Measurements from ENCODE around the gene HCRT. TPM values are rescaled to one million over a fixed set of nuclear protein-coding genes. Genes with fewer than 3 reads are reported as not detected.
"Not testable (repeated sequence)": the region's sequence is repeated elsewhere in the genome, so short reads cannot be mapped to it uniquely, and the experiment has no call there.

Gene HCRT
- total and polyA plus RNA-seq, 7 donors: not detected

- peaks cover 3 to 82% of the 10 kb centered on the region in 2 donors for H3K36me3 ChIP-seq (ENCODE audit: insufficient read depth in 1 of 2, low read depth in 1 of 2)
- no peaks in the 10 kb centered on the region for H3K27me3 ChIP-seq (ENCODE audit: insufficient read depth in 3 of 3, low read length in 2 of 3)
- intact Hi-C loops (cut with DNase I): loop anchor here in 1 of 2 donors (10.0 kb wide), 1 partner anchor 191 kb away; no protein-coding TSS in a partner anchor
- ATAC-seq (no peak), DNase-seq (no peak)
- H3K27ac ChIP-seq: no peak overlapping the region
- no peak overlapping the region for H3K4me3 ChIP-seq
- 77 to 83% (median 81%) methylated on average over 2 of the region's 2 CpGs for WGBS, 3 donors
- peaks cover 19% of the 10 kb centered on the region for H3K4me1 ChIP-seq
- no peak for TF ChIP-seq CTCF (IDR thresholded peaks at IDR 0.05)
- no peaks in the 10 kb centered on the region for H3K9me3 ChIP-seq
These were observed 28.9 kb upstream of the HCRT start for GRCh38 chr17:42214156-42214555.

GRCh38 chr17:42212382-42212781, 27.1 kb upstream of the HCRT start:
- Histone ChIP-seq H3K9me3 (no peaks in the 10 kb centered on the region), H3K4me3 (peak overlapping the region; percentile 17), H3K36me3 (ENCODE audit: insufficient read depth in 1 of 2, low read depth in 1 of 2) (peaks cover 3 to 83% of the 10 kb centered on the region in 2 donors), H3K27ac (peak overlapping the region; percentile 78), H3K4me1 (peaks cover 19% of the 10 kb centered on the region), H3K27me3 (ENCODE audit: insufficient read depth in 3 of 3, low read length in 2 of 3) (no peaks in the 10 kb centered on the region)
- ATAC-seq (peak; percentile 11 to 31 (median 16)), DNase-seq (no peak)
- no peak for TF ChIP-seq CTCF (IDR thresholded peaks at IDR 0.05)
- intact Hi-C loops (cut with DNase I): loop anchor here in 1 of 2 donors (10.0 kb wide), 1 partner anchor 192 kb away; no protein-coding TSS in a partner anchor
- 26 to 36% (median 28%) methylated on average over 7 of the region's 7 CpGs for WGBS, 3 donors

- Histone ChIP-seq H3K4me3 (peak overlapping the region; percentile 17), H3K4me1 (peaks cover 19% of the 10 kb centered on the region), H3K36me3 (ENCODE audit: insufficient read depth in 1 of 2, low read depth in 1 of 2) (peaks cover 2 to 83% of the 10 kb centered on the region in 2 donors), H3K27ac (peak overlapping the region; percentile 78)
- not testable (repeated sequence) for H3K9me3 ChIP-seq; H3K27me3 ChIP-seq (ENCODE audit: insufficient read depth in 3 of 3, low read length in 2 of 3)
- 22 to 39% (median 34%) methylated on average over 6 to 9 of the region's 9 CpGs for WGBS, 3 donors
- intact Hi-C loops (cut with DNase I): loop anchor here in 1 of 2 donors (10.0 kb wide), 1 partner anchor 193 kb away; no protein-coding TSS in a partner anchor
- ATAC-seq (peak; percentile 96 to 97 (median 96)), DNase-seq (peak; percentile 89 to 97)
These were observed 26.7 kb upstream of the HCRT start for GRCh38 chr17:42211921-42212341.

- no peak for ATAC-seq
These were observed 24.8 kb upstream of the HCRT start for GRCh38 chr17:42210046-42210445.

GRCh38 chr17:42206153-42206612, 20.9 kb upstream of the HCRT start:
- H3K27ac ChIP-seq; H3K4me3 ChIP-seq; intact Hi-C loops (cut with DNase I); ATAC-seq; H3K27me3 ChIP-seq (ENCODE audit: insufficient read depth in 3 of 3, low read length in 2 of 3); DNase-seq; H3K9me3 ChIP-seq; H3K4me1 ChIP-seq: not testable (repeated sequence)
- peaks cover 0 to 99% of the 10 kb centered on the region in 2 donors for H3K36me3 ChIP-seq (ENCODE audit: insufficient read depth in 1 of 2, low read depth in 1 of 2)
- WGBS, 3 donors: 82 to 85% (median 84%) methylated on average over 8 of the region's 8 CpGs

More at GRCh38 chr17:42210046-42210445, 24.8 kb upstream of the HCRT start:
- H3K9me3 ChIP-seq: no peaks in the 10 kb centered on the region
- no peak for TF ChIP-seq CTCF (IDR thresholded peaks at IDR 0.05)
- intact Hi-C loops (cut with DNase I): loop anchor here in 1 of 2 donors (10.0 kb wide), 1 partner anchor 195 kb away; no protein-coding TSS in a partner anchor
- peaks cover 19% of the 10 kb centered on the region for H3K4me1 ChIP-seq
- 83 to 88% (median 87%) methylated on average over 6 of the region's 6 CpGs for WGBS, 3 donors
- H3K27ac ChIP-seq: peak overlapping the region; percentile 78
- no peak for DNase-seq
- no peak overlapping the region for H3K4me3 ChIP-seq
- H3K36me3 ChIP-seq (ENCODE audit: insufficient read depth in 1 of 2, low read depth in 1 of 2): peaks cover 2 to 83% of the 10 kb centered on the region in 2 donors
- no peaks in the 10 kb centered on the region for H3K27me3 ChIP-seq (ENCODE audit: insufficient read depth in 3 of 3, low read length in 2 of 3)

Data from psoas muscle (tissue), 8 donors.